HFF-Myc (cell line): ENCODE results near the gene ADGRA1.

ENCODE experiments used
- DNase-seq: peaks from one replicate; pipeline ENCODE4 v3.0.0-alpha.2; 2011; ENCODE audit warnings: low read depth; ENCODE audit errors: extremely low read depth
- H3K4me3 ChIP-seq: replicated peaks from 2 replicates; pipeline ENCODE4 v1.5.1; 2011; ENCODE audit warnings: low read depth, mild to moderate bottlenecking, control low read depth, low read length
- TF ChIP-seq, protein P1 (sequence below): IDR thresholded peaks from 2 replicates; pipeline ENCODE4 v1.5.1; 2012; ENCODE audit warnings: mild to moderate bottlenecking, low read depth, low read length, control low read depth; ENCODE audit errors: missing control alignments

ADGRA1 gene

DNA sequence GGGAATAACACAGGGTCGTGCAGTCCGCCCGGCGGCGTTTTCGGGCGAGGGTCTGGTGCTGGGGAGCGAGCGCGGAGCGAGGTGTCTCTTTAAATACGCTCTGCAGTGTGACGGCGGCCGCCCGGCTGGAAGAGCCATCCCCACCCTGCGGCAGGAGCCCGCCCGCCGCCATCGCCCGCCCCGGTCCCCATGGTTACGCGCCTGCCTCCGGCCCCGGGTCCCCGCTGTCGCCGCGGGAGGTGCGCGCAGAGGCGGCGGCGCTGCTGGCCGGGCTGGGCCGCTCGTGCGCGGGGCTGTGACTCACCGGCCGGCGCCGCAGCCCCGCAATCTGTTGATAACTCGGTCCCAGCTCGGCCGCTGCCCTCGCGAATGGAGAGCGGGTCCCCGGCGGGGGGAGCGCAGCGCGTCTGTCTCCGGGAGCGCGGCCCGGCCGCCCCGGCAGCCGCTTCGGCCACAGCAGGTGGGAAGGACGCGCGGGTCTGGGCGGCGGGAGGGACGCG, at the start of gene ADGRA1:
ADGRA1 (plus strand) TSS at position 246 of the 500 bp plus-strand sequence. CDS start 986 bp downstream, outside the sequence.
- TF ChIP-seq, protein P1, sequence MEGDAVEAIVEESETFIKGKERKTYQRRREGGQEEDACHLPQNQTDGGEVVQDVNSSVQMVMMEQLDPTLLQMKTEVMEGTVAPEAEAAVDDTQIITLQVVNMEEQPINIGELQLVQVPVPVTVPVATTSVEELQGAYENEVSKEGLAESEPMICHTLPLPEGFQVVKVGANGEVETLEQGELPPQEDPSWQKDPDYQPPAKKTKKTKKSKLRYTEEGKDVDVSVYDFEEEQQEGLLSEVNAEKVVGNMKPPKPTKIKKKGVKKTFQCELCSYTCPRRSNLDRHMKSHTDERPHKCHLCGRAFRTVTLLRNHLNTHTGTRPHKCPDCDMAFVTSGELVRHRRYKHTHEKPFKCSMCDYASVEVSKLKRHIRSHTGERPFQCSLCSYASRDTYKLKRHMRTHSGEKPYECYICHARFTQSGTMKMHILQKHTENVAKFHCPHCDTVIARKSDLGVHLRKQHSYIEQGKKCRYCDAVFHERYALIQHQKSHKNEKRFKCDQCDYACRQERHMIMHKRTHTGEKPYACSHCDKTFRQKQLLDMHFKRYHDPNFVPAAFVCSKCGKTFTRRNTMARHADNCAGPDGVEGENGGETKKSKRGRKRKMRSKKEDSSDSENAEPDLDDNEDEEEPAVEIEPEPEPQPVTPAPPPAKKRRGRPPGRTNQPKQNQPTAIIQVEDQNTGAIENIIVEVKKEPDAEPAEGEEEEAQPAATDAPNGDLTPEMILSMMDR = no peak
- no peak within 1 kb of the TSS for H3K4me3 ChIP-seq
- no peak for DNase-seq

- DNase-seq = no peak
- H3K4me3 ChIP-seq = no peak overlapping the region
- TF ChIP-seq, protein P1 = no peak
Measured at GRCh38 chr10:133038036-133038823, 49.5 kb upstream of the ADGRA1 start.

DNA sequence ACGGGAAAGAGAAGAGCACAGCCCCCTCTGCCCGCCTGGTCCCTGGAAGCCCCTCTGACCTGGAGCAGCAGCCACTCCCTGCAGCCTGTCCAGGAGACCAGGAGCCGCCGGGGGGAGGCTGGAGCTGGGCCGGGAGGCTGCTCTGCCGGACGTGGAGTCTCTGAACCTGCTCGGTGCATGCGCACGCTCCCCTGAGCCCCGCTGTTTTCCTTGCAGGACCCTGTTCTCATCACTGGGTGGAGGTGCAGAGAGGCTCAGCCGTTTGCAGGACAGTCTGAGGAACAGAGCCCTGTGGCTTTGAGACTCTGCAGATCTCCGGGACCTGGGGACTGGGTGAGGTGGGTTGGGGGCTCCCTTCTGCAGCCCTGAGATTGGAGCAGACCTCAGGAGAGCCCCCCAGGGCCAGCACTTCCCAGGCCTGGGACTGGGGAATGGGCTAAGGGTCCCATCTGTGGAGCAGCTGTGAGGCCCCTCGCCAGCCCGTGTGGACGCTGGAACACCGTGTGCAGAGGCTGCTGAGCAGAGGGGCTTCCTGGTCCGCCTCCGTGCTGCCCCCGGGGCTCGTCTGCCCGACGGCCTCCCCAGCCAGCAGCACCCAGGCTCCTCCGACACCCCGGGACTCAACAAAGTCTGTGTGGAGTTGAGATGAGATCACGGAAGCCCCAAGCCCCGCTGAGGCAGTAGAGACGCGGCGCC, 48.5 kb upstream of the ADGRA1 start:
- DNase-seq = no peak
- TF ChIP-seq, protein P1 = no peak
- H3K4me3 ChIP-seq = no peak overlapping the region

DNA sequence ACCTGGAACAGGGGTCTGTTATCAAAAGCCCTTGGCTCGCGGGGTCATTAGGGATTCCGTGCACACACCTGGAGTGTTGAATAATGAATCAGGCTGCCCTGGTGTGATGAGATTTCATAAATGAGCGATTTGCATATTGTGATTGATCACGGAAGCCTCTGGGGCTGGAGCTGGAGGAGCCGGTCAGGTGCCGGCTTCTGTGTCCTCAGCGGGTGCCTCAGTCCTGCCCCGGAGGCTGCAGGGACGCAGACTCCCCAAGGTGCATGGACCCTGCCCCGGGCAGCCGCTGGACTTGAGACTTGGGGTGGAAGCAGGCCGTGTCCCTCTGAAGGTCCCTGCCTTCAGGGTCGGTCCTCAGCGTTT, 47.9 kb upstream of the ADGRA1 start:
- TF ChIP-seq, protein P1 = no peak
- no peak for DNase-seq
- H3K4me3 ChIP-seq = no peak overlapping the region

DNA sequence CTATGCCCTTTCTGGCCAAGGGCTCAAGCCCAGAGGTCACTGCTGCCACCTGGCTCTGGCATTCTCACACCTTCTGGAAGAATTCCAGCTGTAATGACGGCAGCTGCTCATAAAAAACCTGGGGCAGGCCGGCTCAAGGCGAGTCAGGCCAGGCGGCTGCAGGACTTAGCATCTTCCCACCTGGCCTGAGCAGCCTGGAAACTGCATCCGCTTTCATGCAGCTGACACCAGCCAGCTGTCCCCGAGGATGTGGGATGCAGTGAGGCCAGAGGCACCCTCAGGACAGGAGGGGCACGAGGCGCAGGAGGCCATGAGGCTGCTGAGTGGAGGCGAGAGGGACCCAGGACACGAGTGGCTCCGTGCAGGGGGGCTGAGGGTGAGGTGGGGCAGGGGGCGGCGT, 47.5 kb upstream of the ADGRA1 start:
- H3K4me3 ChIP-seq = no peak overlapping the region
- no peak for DNase-seq
- TF ChIP-seq, protein P1 = no peak

- DNase-seq = no peak
- no peak overlapping the region for H3K4me3 ChIP-seq
- TF ChIP-seq, protein P1 = no peak
Measured at GRCh38 chr10:133041101-133041500, 46.6 kb upstream of the ADGRA1 start.
